ENCODE data around the gene GPER1. TPM values are rescaled to one million over a fixed set of nuclear protein-coding genes. Genes with fewer than 3 reads are reported as not detected.
A peak's percentile ranks its signal among the peaks of the same experiment; 100 is the strongest.

The GPER1 gene
- total and polyA plus RNA-seq, 4 donors, result 3.7 to 7.7 (median 6.3) TPM

DNA sequence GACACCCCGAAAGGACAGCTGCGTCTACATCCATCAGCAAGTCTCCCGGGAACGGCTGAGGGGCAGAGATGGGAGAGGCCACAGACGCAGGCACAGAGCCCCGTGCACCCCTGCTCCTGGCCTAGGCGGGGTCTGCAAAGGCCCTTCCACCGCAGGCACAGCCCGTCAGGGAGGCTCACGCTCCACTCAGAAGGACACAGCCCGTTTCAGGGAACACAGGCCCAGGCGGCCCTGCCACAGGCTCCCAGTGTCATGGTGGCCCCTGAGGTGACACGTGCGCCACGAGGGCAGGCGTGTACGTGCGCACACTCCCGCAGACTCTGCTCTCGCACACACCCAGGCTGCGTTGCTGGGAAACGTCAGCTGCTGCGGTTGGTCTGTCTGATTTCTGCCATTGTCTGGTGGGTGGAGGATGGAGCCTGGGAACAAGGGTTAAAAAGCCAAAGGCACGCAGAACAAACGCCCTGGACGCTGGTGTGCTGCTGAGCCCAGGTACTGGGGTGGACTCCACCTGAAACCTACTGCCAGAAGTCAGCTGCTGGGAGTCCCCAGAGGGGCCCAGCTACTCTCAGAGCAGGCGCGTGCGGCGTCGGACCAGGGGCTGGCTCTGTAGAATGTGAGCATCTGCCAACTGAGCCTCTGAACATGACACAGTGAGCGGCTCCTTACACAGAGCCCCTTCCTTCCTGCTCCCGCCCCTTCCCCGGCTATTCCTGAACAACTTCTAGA is 13.1 kb downstream of the GPER1 start:
- WGBS, 2 donors, result 87 to 89% methylated on average over 34 of the region's 34 CpGs
- H3K27me3 ChIP-seq (ENCODE audit: control insufficient read depth in 3 of 3, insufficient read depth in 3 of 3, low read length in 2 of 3), result no peaks in the 10 kb centered on the region
- H3K27ac ChIP-seq (ENCODE audit: low read depth in 1 of 2, low read length in 1 of 2), result no peak overlapping the region
- DNase-seq (peak in 1 of 3 donors; percentile 36), ATAC-seq (ENCODE audit: insufficient read depth, low FRiP score) (no peak)
- H3K4me1 ChIP-seq (ENCODE audit: control insufficient read depth in 5 of 5, insufficient read depth in 5 of 5, low read length in 5 of 5), result peaks cover 0 to 27% (median 0%) of the 10 kb centered on the region in 5 donors
- no peaks in the 10 kb centered on the region for H3K9me3 ChIP-seq (ENCODE audit: control insufficient read depth in 4 of 4, insufficient read depth in 3 of 4, low read length in 3 of 4)
- TF ChIP-seq CTCF (IDR thresholded peaks at IDR 0.05; ENCODE audit: control extremely low read depth, extremely low read depth), result no peak
- peaks cover 0 to 3% (median 1%) of the 10 kb centered on the region in 4 donors for H3K36me3 ChIP-seq (ENCODE audit: control insufficient read depth in 4 of 4, insufficient read depth in 4 of 4, low read length in 4 of 4)
- no peak overlapping the region for H3K9ac ChIP-seq (ENCODE audit: insufficient read depth in 1 of 2, low read length in 2 of 2)
- no peak overlapping the region for H3K4me3 ChIP-seq

DNA sequence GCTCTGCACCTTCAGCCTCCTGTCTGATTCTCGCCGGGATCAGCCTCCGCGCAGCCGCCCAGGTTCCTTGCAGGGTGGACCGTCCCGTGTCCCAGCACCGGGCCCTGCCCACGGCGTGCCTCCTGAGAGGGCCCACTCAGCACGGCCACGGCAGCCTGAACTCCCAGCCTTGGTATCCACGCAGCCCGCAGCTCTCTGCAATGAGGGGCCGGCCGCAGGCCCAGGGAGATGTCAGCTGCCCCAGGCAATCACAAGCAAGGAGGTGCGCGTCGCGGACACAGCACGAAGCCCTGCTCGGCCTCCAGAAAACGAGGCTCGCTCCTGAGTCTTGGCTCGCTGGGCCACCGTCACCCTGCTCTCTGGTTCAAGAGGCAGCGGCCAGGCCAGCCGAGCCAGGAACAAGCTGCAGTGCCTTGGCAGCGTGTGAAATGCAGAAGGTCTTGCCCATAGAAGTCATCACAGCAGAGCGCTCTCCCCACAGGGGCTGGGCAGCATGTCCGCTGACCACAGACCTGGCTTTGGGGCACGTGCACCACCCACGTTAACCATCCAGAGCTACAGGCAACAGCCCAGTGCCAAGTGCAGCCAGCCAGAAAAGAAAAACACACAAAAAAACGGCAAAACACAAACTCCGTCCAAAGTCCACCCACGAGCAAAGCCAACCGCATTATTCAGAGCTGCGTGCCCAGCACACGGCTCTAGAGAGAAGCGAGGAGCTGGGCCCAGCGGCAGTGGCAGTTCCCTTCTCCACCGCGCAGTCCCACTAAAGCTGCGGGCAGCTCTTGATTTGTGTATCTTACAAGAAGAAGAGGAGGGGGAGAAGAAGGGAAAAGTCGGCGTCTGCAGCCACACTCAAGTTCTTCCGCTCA is 13.9 kb downstream of the GPER1 start:
- ATAC-seq (ENCODE audit: insufficient read depth, low FRiP score) (no peak), DNase-seq (no peak)
- TF ChIP-seq CTCF (IDR thresholded peaks at IDR 0.05; ENCODE audit: control extremely low read depth, extremely low read depth), result no peak
- no peaks in the 10 kb centered on the region for H3K9me3 ChIP-seq (ENCODE audit: control insufficient read depth in 4 of 4, insufficient read depth in 3 of 4, low read length in 3 of 4)
- WGBS, 2 donors, result 91 to 96% methylated on average over 47 of the region's 47 CpGs
- H3K27me3 ChIP-seq (ENCODE audit: control insufficient read depth in 3 of 3, insufficient read depth in 3 of 3, low read length in 2 of 3), result no peaks in the 10 kb centered on the region
- peaks cover 0 to 19% (median 0%) of the 10 kb centered on the region in 5 donors for H3K4me1 ChIP-seq (ENCODE audit: control insufficient read depth in 5 of 5, insufficient read depth in 5 of 5, low read length in 5 of 5)
- no peak overlapping the region for H3K27ac ChIP-seq (ENCODE audit: low read depth in 1 of 2, low read length in 1 of 2)
- H3K9ac ChIP-seq (ENCODE audit: insufficient read depth in 1 of 2, low read length in 2 of 2), result no peak overlapping the region
- H3K36me3 ChIP-seq (ENCODE audit: control insufficient read depth in 4 of 4, insufficient read depth in 4 of 4, low read length in 4 of 4), result peaks cover 0 to 3% (median 1%) of the 10 kb centered on the region in 4 donors
- H3K4me3 ChIP-seq, result no peak overlapping the region

- WGBS, 2 donors, result 80 to 85% methylated on average over 34 of the region's 34 CpGs
- Histone ChIP-seq H3K9me3 (ENCODE audit: control insufficient read depth in 4 of 4, insufficient read depth in 3 of 4, low read length in 3 of 4) (no peaks in the 10 kb centered on the region), H3K27me3 (ENCODE audit: control insufficient read depth in 3 of 3, insufficient read depth in 3 of 3, low read length in 2 of 3) (no peaks in the 10 kb centered on the region), H3K9ac (ENCODE audit: insufficient read depth in 1 of 2, low read length in 2 of 2) (no peak overlapping the region), H3K4me1 (ENCODE audit: control insufficient read depth in 5 of 5, insufficient read depth in 5 of 5, low read length in 5 of 5) (peaks cover 0 to 15% (median 2%) of the 10 kb centered on the region in 5 donors), H3K36me3 (ENCODE audit: control insufficient read depth in 4 of 4, insufficient read depth in 4 of 4, low read length in 4 of 4) (peaks cover 0 to 3% (median under 1%) of the 10 kb centered on the region in 4 donors), H3K4me3 (no peak overlapping the region), H3K27ac (ENCODE audit: low read depth in 1 of 2, low read length in 1 of 2) (no peak overlapping the region)
- TF ChIP-seq CTCF (IDR thresholded peaks at IDR 0.05; ENCODE audit: control extremely low read depth, extremely low read depth), result no peak
- no peak for ATAC-seq (ENCODE audit: insufficient read depth, low FRiP score)
- no peak for DNase-seq
Measured at GRCh38 chr7:1103009-1103788, 15.3 kb downstream of the GPER1 start.

Measured in lung (tissue), 12 donors.